T-helper 2 cell treated with Interferon-gamma antibody and Interleukin-4, amounts not matched to agents 5 μg/mL and 100 μg/mL, for 36 hours (primary cell): Measurements from ENCODE around the gene SDHA.
"Not testable (repeated sequence)": the region's sequence is repeated elsewhere in the genome, so short reads cannot be mapped to it uniquely, and the experiment has no call there.

ENCODE experiments used
- DNase-seq: peaks from one replicate; pipeline ENCODE4 v3.0.0; 2021; ENCODE audit warnings: low spot score
- H3K27ac Mint-ChIP-seq: one replicate; pipeline ENCODE4 v1.8.0; 2021; ENCODE audit warnings: mild to moderate bottlenecking, mixed read lengths
- H3K27me3 Mint-ChIP-seq: one replicate; pipeline ENCODE4 v1.8.0; 2021; ENCODE audit warnings: low read depth, mixed read lengths
- H3K36me3 Mint-ChIP-seq: one replicate; pipeline ENCODE4 v1.8.0; 2021; ENCODE audit warnings: low read depth, mixed read lengths
- H3K4me1 Mint-ChIP-seq: one replicate; pipeline ENCODE4 v1.8.0; 2021; ENCODE audit warnings: low read depth, mixed read lengths
- H3K4me3 Mint-ChIP-seq: one replicate; pipeline ENCODE4 v1.8.0; 2022; ENCODE audit warnings: mild to moderate bottlenecking, moderate library complexity, mixed read lengths
- H3K9me3 Mint-ChIP-seq: one replicate; pipeline ENCODE4 v1.8.0; 2021; ENCODE audit warnings: mixed read lengths

Gene SDHA

GRCh38 chr5:213803-214395 is 4.2 kb upstream of the SDHA start:
- Mint-ChIP-seq H3K27me3 (no peaks in the 10 kb centered on the region), H3K36me3 (peaks cover 26% of the 10 kb centered on the region), H3K4me1 (peaks cover 30% of the 10 kb centered on the region), H3K4me3 (no peak overlapping the region), H3K9me3 (no peaks in the 10 kb centered on the region), H3K27ac (peak overlapping the region; percentile 39)
- DNase-seq: no peak

- not testable (repeated sequence) for H3K9me3 Mint-ChIP-seq, H3K27me3 Mint-ChIP-seq
- DNase-seq: peak; percentile 18
- H3K4me1 Mint-ChIP-seq: peaks cover 24% of the 10 kb centered on the region
- peak overlapping the region; percentile 74 for H3K27ac Mint-ChIP-seq
- H3K4me3 Mint-ChIP-seq: peak overlapping the region; percentile 50
- H3K36me3 Mint-ChIP-seq: peaks cover 30% of the 10 kb centered on the region
Measured at GRCh38 chr5:215256-215655, 2.9 kb upstream of the SDHA start.

GRCh38 chr5:216076-216475 is 2.0 kb upstream of the SDHA start:
- Mint-ChIP-seq H3K4me1 (peaks cover 27% of the 10 kb centered on the region), H3K27ac (peak overlapping the region; percentile 74)

GRCh38 chr5:218457-219291 is 554 bp downstream of the SDHA start:
- H3K9me3 Mint-ChIP-seq: no peaks in the 10 kb centered on the region
- peak overlapping the region; percentile 98 for H3K4me3 Mint-ChIP-seq
- peaks cover 43% of the 10 kb centered on the region for H3K4me1 Mint-ChIP-seq
- DNase-seq: peak; percentile 37
- peak overlapping the region; percentile 94 for H3K27ac Mint-ChIP-seq
- no peaks in the 10 kb centered on the region for H3K27me3 Mint-ChIP-seq
- peaks cover 34% of the 10 kb centered on the region for H3K36me3 Mint-ChIP-seq

More at GRCh38 chr5:216076-216475, 2.0 kb upstream of the SDHA start:
- Mint-ChIP-seq H3K4me3 (peak overlapping the region; percentile 50), H3K36me3 (peaks cover 32% of the 10 kb centered on the region)
- not testable (repeated sequence) for H3K9me3 Mint-ChIP-seq, DNase-seq, H3K27me3 Mint-ChIP-seq

- Mint-ChIP-seq H3K27me3 (no peaks in the 10 kb centered on the region), H3K36me3 (peaks cover 30% of the 10 kb centered on the region), H3K4me3 (peak overlapping the region; percentile 98), H3K9me3 (no peaks in the 10 kb centered on the region), H3K27ac (peak overlapping the region; percentile 94), H3K4me1 (peaks cover 36% of the 10 kb centered on the region)
- DNase-seq: peak; percentile 23
Measured at GRCh38 chr5:219460-219863, 1.3 kb downstream of the SDHA start.

- peaks cover 34% of the 10 kb centered on the region for H3K36me3 Mint-ChIP-seq
- no peak for DNase-seq
- peak overlapping the region; percentile 98 for H3K4me3 Mint-ChIP-seq
- H3K27me3 Mint-ChIP-seq: no peaks in the 10 kb centered on the region
- H3K27ac Mint-ChIP-seq: peak overlapping the region; percentile 94
- no peaks in the 10 kb centered on the region for H3K9me3 Mint-ChIP-seq
- peaks cover 35% of the 10 kb centered on the region for H3K4me1 Mint-ChIP-seq
Measured at GRCh38 chr5:219991-220390, 1.9 kb downstream of the SDHA start.

GRCh38 chr5:222951-223715 is 5.0 kb downstream of the SDHA start:
- peaks cover 23% of the 10 kb centered on the region for H3K4me1 Mint-ChIP-seq
- H3K4me3 Mint-ChIP-seq, DNase-seq, H3K27me3 Mint-ChIP-seq, H3K9me3 Mint-ChIP-seq: not testable (repeated sequence)
- peak overlapping the region; percentile 38 for H3K27ac Mint-ChIP-seq
- H3K36me3 Mint-ChIP-seq: peaks cover 42% of the 10 kb centered on the region

- H3K4me3 Mint-ChIP-seq: no peak overlapping the region
- H3K27ac Mint-ChIP-seq: no peak overlapping the region
- no peaks in the 10 kb centered on the region for H3K9me3 Mint-ChIP-seq
- H3K36me3 Mint-ChIP-seq: peaks cover 45% of the 10 kb centered on the region
- no peaks in the 10 kb centered on the region for H3K27me3 Mint-ChIP-seq
- no peak for DNase-seq
- peaks cover 23% of the 10 kb centered on the region for H3K4me1 Mint-ChIP-seq
Measured at GRCh38 chr5:223791-224190, 5.7 kb downstream of the SDHA start.

- DNase-seq: no peak
- H3K4me3 Mint-ChIP-seq: no peak overlapping the region
- no peaks in the 10 kb centered on the region for H3K27me3 Mint-ChIP-seq
- H3K9me3 Mint-ChIP-seq: no peaks in the 10 kb centered on the region
- peaks cover 27% of the 10 kb centered on the region for H3K4me1 Mint-ChIP-seq
- peaks cover 48% of the 10 kb centered on the region for H3K36me3 Mint-ChIP-seq
- no peak overlapping the region for H3K27ac Mint-ChIP-seq
Measured at GRCh38 chr5:225334-225733, 7.2 kb downstream of the SDHA start.

- not testable (repeated sequence) for DNase-seq, H3K27me3 Mint-ChIP-seq, H3K9me3 Mint-ChIP-seq, H3K4me3 Mint-ChIP-seq, H3K27ac Mint-ChIP-seq
- peaks cover 57% of the 10 kb centered on the region for H3K36me3 Mint-ChIP-seq
- H3K4me1 Mint-ChIP-seq: peaks cover 16% of the 10 kb centered on the region
Measured at GRCh38 chr5:227375-227774, 9.3 kb downstream of the SDHA start.

GRCh38 chr5:228886-229285 is 10.8 kb downstream of the SDHA start:
- Mint-ChIP-seq H3K27me3 (no peaks in the 10 kb centered on the region), H3K9me3 (no peaks in the 10 kb centered on the region), H3K4me1 (peaks cover 5% of the 10 kb centered on the region), H3K36me3 (peaks cover 64% of the 10 kb centered on the region), H3K4me3 (no peak overlapping the region), H3K27ac (no peak overlapping the region)
- no peak for DNase-seq

- no peak overlapping the region for H3K4me3 Mint-ChIP-seq
- H3K9me3 Mint-ChIP-seq: no peaks in the 10 kb centered on the region
- peaks cover 5% of the 10 kb centered on the region for H3K4me1 Mint-ChIP-seq
- no peak for DNase-seq
- no peaks in the 10 kb centered on the region for H3K27me3 Mint-ChIP-seq
- no peak overlapping the region for H3K27ac Mint-ChIP-seq
- H3K36me3 Mint-ChIP-seq: peaks cover 62% of the 10 kb centered on the region
Measured at GRCh38 chr5:230711-231110, 12.6 kb downstream of the SDHA start.

- H3K27ac Mint-ChIP-seq: no peak overlapping the region
- peaks cover 5% of the 10 kb centered on the region for H3K4me1 Mint-ChIP-seq
- no peaks in the 10 kb centered on the region for H3K27me3 Mint-ChIP-seq
- H3K4me3 Mint-ChIP-seq: no peak overlapping the region
- no peak for DNase-seq
- peaks cover 61% of the 10 kb centered on the region for H3K36me3 Mint-ChIP-seq
- no peaks in the 10 kb centered on the region for H3K9me3 Mint-ChIP-seq
Measured at GRCh38 chr5:231661-232060, 13.5 kb downstream of the SDHA start.

GRCh38 chr5:233426-233825 is 15.3 kb downstream of the SDHA start:
- peaks cover 57% of the 10 kb centered on the region for H3K36me3 Mint-ChIP-seq
- not testable (repeated sequence) for H3K9me3 Mint-ChIP-seq, H3K27me3 Mint-ChIP-seq, H3K4me3 Mint-ChIP-seq, H3K27ac Mint-ChIP-seq, H3K4me1 Mint-ChIP-seq, DNase-seq
